Dedifferentiated amniotic fluid mesenchymal stem cell (primary cell): ENCODE data around the gene MEGF8.
A peak's percentile ranks its signal among the peaks of the same experiment; 100 is the strongest.

Experiments used
- DNase-seq: peaks from one replicate; pipeline ENCODE4 v3.0.0-alpha.2; 2016; ENCODE audit errors: extremely low spot score

Gene MEGF8

GRCh38 chr19:42325308-42325895 is at the start of gene MEGF8:
Gene MEGF8, plus strand, starts transcription at chr19:42325635. Its CDS starts 609 bp downstream, at chr19:42326244.
- DNase-seq: peak; percentile 99

- DNase-seq: no peak
These were observed 49.2 kb upstream of the MEGF8 start for GRCh38 chr19:42276284-42276683.

GRCh38 chr19:42276821-42277220 is 48.6 kb upstream of the MEGF8 start:
- DNase-seq: no peak

- no peak for DNase-seq
These were observed 47.5 kb upstream of the MEGF8 start for GRCh38 chr19:42277821-42278451.

- DNase-seq: no peak
These were observed 46.8 kb upstream of the MEGF8 start for GRCh38 chr19:42278452-42279154.

- DNase-seq: no peak
These were observed 46.1 kb upstream of the MEGF8 start for GRCh38 chr19:42279155-42279901.

GRCh38 chr19:42279902-42280814 is 45.3 kb upstream of the MEGF8 start:
- DNase-seq: peak; percentile 93

GRCh38 chr19:42280815-42281145 is 44.7 kb upstream of the MEGF8 start:
- no peak for DNase-seq

GRCh38 chr19:42281146-42281826 is 44.1 kb upstream of the MEGF8 start:
- DNase-seq: no peak

- DNase-seq: peak; percentile 42
These were observed 43.3 kb upstream of the MEGF8 start for GRCh38 chr19:42281827-42282762.

GRCh38 chr19:42282819-42283187 is 42.6 kb upstream of the MEGF8 start:
- no peak for DNase-seq

- DNase-seq: peak; percentile 90
These were observed 42.0 kb upstream of the MEGF8 start for GRCh38 chr19:42283188-42284065.

GRCh38 chr19:42284066-42284501 is 41.4 kb upstream of the MEGF8 start:
- peak; percentile 74 for DNase-seq

- no peak for DNase-seq
These were observed 40.7 kb upstream of the MEGF8 start for GRCh38 chr19:42284591-42285341.

- DNase-seq: no peak
These were observed 39.9 kb upstream of the MEGF8 start for GRCh38 chr19:42285541-42285941.

- DNase-seq: no peak
These were observed 39.5 kb upstream of the MEGF8 start for GRCh38 chr19:42285988-42286348.

- DNase-seq: no peak
These were observed 39.0 kb upstream of the MEGF8 start for GRCh38 chr19:42286349-42287016.
